H1 (cell line): Measurements from ENCODE around the gene FBXO39. TPM values are rescaled to one million over a fixed set of nuclear protein-coding genes. Genes with fewer than 3 reads are reported as not detected.

ENCODE experiments used
- CHD7 ChIP-seq: fragments of 300-600 bp; sonication (generic); IDR thresholded peaks from 2 replicates; pipeline ENCODE4 v1.7.1; 2012; ENCODE audit warnings: low read length, moderate library complexity, mild to moderate bottlenecking, inconsistent platforms; ENCODE audit not compliant: insufficient replicate concordance
- CREB1 ChIP-seq: IDR thresholded peaks from 2 replicates; pipeline ENCODE4 v1.6.1; 2012; ENCODE audit warnings: inconsistent platforms
- E2F6 ChIP-seq: IDR thresholded peaks from 2 replicates; pipeline ENCODE4 v1.6.1; 2012; ENCODE audit warnings: inconsistent platforms
- EP300 ChIP-seq, 2 experiments: IDR thresholded peaks; 1 replicate in 1 of 2; 2 replicates in 1 of 2; pipeline ENCODE4 v1.6.1; 2011 to 2012; ENCODE audit warnings: low read depth in 2 of 2, low read length in 2 of 2, mild to moderate bottlenecking in 2 of 2, borderline replicate concordance in 1 of 2, inconsistent platforms in 1 of 2, moderate library complexity in 1 of 2
- GABPA ChIP-seq: IDR thresholded peaks from 2 replicates; pipeline ENCODE4 v1.6.1; 2011; ENCODE audit warnings: mild to moderate bottlenecking, low read length, moderate library complexity, borderline replicate concordance; ENCODE audit not compliant: insufficient read depth
- KDM1A ChIP-seq: fragments of 200-600, 300-600 bp; sonication (generic); IDR thresholded peaks from 2 replicates; pipeline ENCODE4 v1.7.1; 2016; ENCODE audit warnings: mild to moderate bottlenecking, low read length, borderline replicate concordance
- SP2 ChIP-seq: IDR thresholded peaks from 2 replicates; pipeline ENCODE4 v1.6.1; 2012; ENCODE audit warnings: mild to moderate bottlenecking, low read length, inconsistent platforms
- SP4 ChIP-seq: IDR thresholded peaks from 2 replicates; pipeline ENCODE4 v1.6.1; 2012; ENCODE audit warnings: low read length, inconsistent platforms
- TAF1 ChIP-seq: IDR thresholded peaks from 2 replicates; pipeline ENCODE4 v1.6.1; 2011; ENCODE audit warnings: mild to moderate bottlenecking, low read depth, low read length
- TAF7 ChIP-seq: optimal IDR thresholded peaks from 2 replicates; pipeline ENCODE3; 2011; ENCODE audit warnings: low read depth, mild to moderate bottlenecking, inconsistent platforms, low read length, moderate library complexity, borderline replicate concordance
- polyA plus RNA-seq, 7 experiments: library from polyadenylated mRNA; depleted of rRNA in 3 of 7; stranded (reverse) in 5 of 7; unstranded in 2 of 7; fragments of >200 nt in 5 of 7; fragments of 200-250 nt in 2 of 7; gene quantifications; 1 replicate in 5 of 7; 2 replicates in 1 of 7; 4 replicates in 1 of 7; pipeline versions ENCODE4 v1.2.1 to v1.2.3, GENCODE V29; 2011 to 2013; ENCODE audit warnings: missing spikeins in 2 of 7, mixed read lengths in 2 of 7
- total RNA-seq: library from RNA; stranded (reverse); fragmentation: NEBNext Ultra II Directional; extraction: Animal tissue kit (Norgen Biotek cat#: 25700); gene quantifications from 2 replicates; pipeline ENCODE4 v1.2.1, GENCODE V29; 2021

Gene FBXO39
- total and polyA plus RNA-seq, 2 of the 8 experiments (the other 6 are each of a cell fraction or from before 2014, with no cell fraction given): 0.12 to 0.22 TPM

GRCh38 chr17:6779411-6779810, 3.4 kb downstream of the FBXO39 start (continued):
- no peak for TF ChIP-seq CHD7
- no peak for TF ChIP-seq GABPA
- TF ChIP-seq TAF7: no peak
- TF ChIP-seq KDM1A: no peak
- TF ChIP-seq E2F6: no peak
- TF ChIP-seq SP2: no peak
- TF ChIP-seq SP4: no peak
- TF ChIP-seq CREB1: no peak
- TF ChIP-seq TAF1: no peak
- no peak for TF ChIP-seq EP300 (IDR thresholded peaks at IDR 0.05; ENCODE audit: borderline replicate concordance in 1 of 2, low read depth in 2 of 2, low read length in 2 of 2)
